Tibial artery (tissue), 4 donors: ENCODE measurements around the gene TEKTIP1.

Experiments used
- DNase-seq, 2 donors: peaks; one replicate each; pipeline ENCODE4 v3.0.0-alpha.2; 2019
- H3K27ac ChIP-seq, 2 donors: fragments of 200-600 bp; sonication (generic) in 1 of 2; 1 replicate in 1 of 2; 2 replicates in 1 of 2; pipeline ENCODE4 v1.5.1; 2018 to 2019; ENCODE audit warnings: mild to moderate bottlenecking in 1 of 2
- H3K27me3 ChIP-seq, 2 donors: fragments of 200-600 bp; sonication (generic) in 1 of 2; one replicate each; pipeline versions ENCODE4 v1.5.1 to v1.6.0; 2016 to 2019
- H3K36me3 ChIP-seq, 3 donors: fragments of 200-600 bp; sonication (generic) in 2 of 3; one replicate each; pipeline ENCODE4 v1.5.1; 2016 to 2019; ENCODE audit warnings: mild to moderate bottlenecking in 2 of 3
- H3K4me1 ChIP-seq, 4 donors: fragments of 200-600 bp; sonication (generic) in 2 of 4; 1 replicate in 3 of 4; 2 replicates in 1 of 4; pipeline ENCODE4 v1.5.1; 2016 to 2019
- H3K4me3 ChIP-seq, 2 donors: fragments of 200-600 bp; sonication (generic) in 1 of 2; 1 replicate in 1 of 2; 2 replicates in 1 of 2; pipeline ENCODE4 v1.5.1; 2018 to 2019; ENCODE audit warnings: mild to moderate bottlenecking in 2 of 2
- H3K9me3 ChIP-seq, 3 donors: fragments of 200-600 bp; sonication (generic) in 1 of 3; one replicate each; pipeline ENCODE4 v1.5.1; 2016 to 2019
- CTCF ChIP-seq, 2 experiments: fragments of 200-600 bp in 1 of 2; fragments of 450-650 bp in 1 of 2; IDR thresholded peaks; one replicate each; pipeline ENCODE4 v1.5.1; 2017 to 2019; ENCODE audit warnings: antibody characterized with exemption in 2 of 2, mild to moderate bottlenecking in 1 of 2, moderate library complexity in 1 of 2
- intact Hi-C: fragments of 100-400 bp; cut with DNase I; formaldehyde crosslinking; loops from one replicate; pipeline ENCODE4 v1.15.0; 2023; ENCODE audit warnings: low total_unique reads

The TEKTIP1 gene

DNA sequence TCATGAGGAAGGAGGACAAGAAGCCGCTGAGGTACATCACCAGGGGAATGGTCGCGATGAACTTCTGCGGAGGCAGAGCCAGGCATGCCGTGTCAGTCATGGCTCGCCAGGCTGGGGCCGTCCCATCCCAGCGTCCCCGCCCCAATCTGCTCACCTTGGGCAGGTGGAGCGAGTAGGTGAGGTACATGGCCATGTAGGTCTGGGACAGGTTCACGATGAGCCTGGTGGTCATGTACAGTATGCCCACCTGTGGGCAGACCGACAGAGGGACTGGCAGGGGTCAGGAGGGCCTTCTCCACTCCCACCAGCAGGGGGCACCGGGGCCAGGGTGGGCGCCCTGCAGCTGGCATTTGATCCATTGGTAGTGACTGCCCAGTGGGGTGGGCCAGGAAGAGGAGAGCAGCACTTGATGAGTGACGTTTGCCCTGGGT is 8.3 kb downstream of the TEKTIP1 start:
- peaks cover 0 to 46% (median 7%) of the 10 kb centered on the region in 3 donors for H3K36me3 ChIP-seq
- no peak overlapping the region for H3K4me3 ChIP-seq
- no peaks in the 10 kb centered on the region for H3K9me3 ChIP-seq
- peak in 1 of 2 experiments; percentile 39 for TF ChIP-seq CTCF (IDR thresholded peaks at IDR 0.05)
- no peak overlapping the region for H3K27ac ChIP-seq
- H3K4me1 ChIP-seq: peaks cover 0 to 25% (median 10%) of the 10 kb centered on the region in 4 donors
- DNase-seq: peak in 1 of 2 donors; percentile 67
- no peaks in the 10 kb centered on the region for H3K27me3 ChIP-seq
- intact Hi-C loops: no loop called here

GRCh38 chr19:3547767-3548282 is 8.9 kb downstream of the TEKTIP1 start:
- H3K36me3 ChIP-seq: peaks cover 0 to 42% (median 7%) of the 10 kb centered on the region in 3 donors
- H3K4me3 ChIP-seq: no peak overlapping the region
- DNase-seq: peak in 1 of 2 donors; percentile 61
- H3K27ac ChIP-seq: no peak overlapping the region
- no peaks in the 10 kb centered on the region for H3K9me3 ChIP-seq
- intact Hi-C loops: no loop called here
- no peaks in the 10 kb centered on the region for H3K27me3 ChIP-seq
- peaks cover 0 to 25% (median 9%) of the 10 kb centered on the region in 4 donors for H3K4me1 ChIP-seq
- TF ChIP-seq CTCF (IDR thresholded peaks at IDR 0.05): no peak

GRCh38 chr19:3548606-3549005 is 9.6 kb downstream of the TEKTIP1 start:
- peaks cover 0 to 17% (median 3%) of the 10 kb centered on the region in 4 donors for H3K4me1 ChIP-seq
- H3K27ac ChIP-seq: no peak overlapping the region
- intact Hi-C loops: no loop called here
- DNase-seq: no peak
- no peaks in the 10 kb centered on the region for H3K9me3 ChIP-seq
- no peak for TF ChIP-seq CTCF (IDR thresholded peaks at IDR 0.05)
- no peak overlapping the region for H3K4me3 ChIP-seq
- no peaks in the 10 kb centered on the region for H3K27me3 ChIP-seq
- H3K36me3 ChIP-seq: peaks cover 0 to 40% (median 7%) of the 10 kb centered on the region in 3 donors

DNA sequence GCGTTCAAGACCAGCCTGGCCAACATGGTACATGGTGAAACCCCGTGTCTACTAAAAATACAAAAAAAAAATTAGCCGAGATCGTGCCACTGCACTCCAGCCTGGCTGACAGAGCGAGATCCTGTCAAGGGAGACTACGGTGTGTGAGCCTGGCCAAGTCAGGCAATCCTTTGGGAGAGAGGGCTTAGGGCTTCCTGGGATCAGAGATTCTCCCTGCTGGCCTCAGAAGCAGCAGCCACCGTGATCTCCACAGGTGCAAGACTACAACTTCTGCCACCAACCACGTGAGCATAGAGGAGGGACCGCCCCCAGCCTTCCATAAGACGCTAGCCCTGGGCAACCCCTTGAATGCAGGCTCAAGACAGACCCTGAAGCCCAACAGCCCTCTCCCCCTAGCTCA is 10.8 kb downstream of the TEKTIP1 start:
- Histone ChIP-seq H3K4me3 (no peak overlapping the region), H3K4me1 (peaks cover 0 to 12% (median under 1%) of the 10 kb centered on the region in 4 donors), H3K27me3 (no peaks in the 10 kb centered on the region), H3K36me3 (peaks cover 0 to 27% (median 7%) of the 10 kb centered on the region in 3 donors), H3K27ac (no peak overlapping the region), H3K9me3 (no peaks in the 10 kb centered on the region)
- no peak for TF ChIP-seq CTCF (IDR thresholded peaks at IDR 0.05)
- intact Hi-C loops: no loop called here
- no peak for DNase-seq

DNA sequence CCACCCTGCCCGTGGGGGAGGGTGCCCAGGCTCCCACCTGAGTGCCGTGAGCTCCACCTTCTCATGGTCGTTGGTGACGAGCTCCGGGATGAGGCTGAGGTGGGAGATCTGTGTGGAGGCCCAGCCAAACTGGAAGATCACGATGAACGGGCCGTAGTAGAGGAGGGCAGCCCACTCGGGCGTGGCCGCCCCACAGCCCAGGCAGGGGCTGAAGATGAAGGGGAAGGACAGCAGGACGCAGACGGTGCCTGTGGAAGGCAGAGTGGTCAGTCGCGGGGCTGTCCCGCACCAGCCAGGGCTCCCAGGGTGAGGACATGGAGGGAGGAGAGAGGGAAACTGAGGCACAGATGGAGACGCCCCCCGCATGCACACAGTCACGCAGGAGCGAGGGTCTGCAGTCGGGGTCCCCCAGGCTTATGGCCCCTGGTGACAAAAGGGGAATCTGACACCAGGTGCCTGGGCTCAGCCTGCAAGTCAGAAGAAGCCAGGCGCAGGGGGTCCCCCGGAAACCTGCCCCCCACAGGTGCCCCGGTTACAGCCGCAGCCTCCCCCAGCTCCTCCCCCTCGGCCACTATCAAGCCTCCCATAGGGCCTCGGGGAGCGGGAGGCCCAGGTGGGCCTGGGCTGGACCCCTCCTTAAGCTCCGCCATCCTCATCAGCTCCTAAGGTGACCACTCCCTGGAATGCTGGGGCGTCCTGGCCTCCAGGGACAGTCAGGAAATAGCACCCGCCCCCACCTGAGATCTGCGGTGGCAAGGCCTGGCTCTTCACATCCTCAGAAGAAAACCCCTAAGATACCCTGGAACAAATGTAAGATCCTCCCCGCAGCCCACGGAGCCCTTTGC is 12.2 kb downstream of the TEKTIP1 start:
- intact Hi-C loops: no loop called here
- H3K27me3 ChIP-seq: no peaks in the 10 kb centered on the region
- peaks cover 0 to 25% (median 7%) of the 10 kb centered on the region in 3 donors for H3K36me3 ChIP-seq
- H3K4me3 ChIP-seq: no peak overlapping the region
- H3K9me3 ChIP-seq: no peaks in the 10 kb centered on the region
- TF ChIP-seq CTCF (IDR thresholded peaks at IDR 0.05): no peak
- H3K27ac ChIP-seq: no peak overlapping the region
- peak in 1 of 2 donors; percentile 65 for DNase-seq
- peaks cover 0 to 14% (median 11%) of the 10 kb centered on the region in 4 donors for H3K4me1 ChIP-seq
